ENCODE measurements around the gene PRMT1. TPM values are rescaled to one million over a fixed set of nuclear protein-coding genes. Genes with fewer than 3 reads are reported as not detected.

The PRMT1 gene
- total and polyA plus RNA-seq, 9 of the 15 experiments (the other 6 are each of a cell fraction or from before 2014, with no cell fraction given), result 13.3 to 464 (median 326) TPM

GRCh38 chr19:49672131-49672919 lies 4.7 kb upstream of the PRMT1 start (continued):
- TF ChIP-seq CTCFL (IDR thresholded peaks at IDR 0.05; ENCODE audit: borderline replicate concordance, insufficient read depth, low read depth, low read length, poor library complexity, severe bottlenecking) (peak; percentile 84), SRSF7 (optimal IDR thresholded peaks at IDR 0.05; ENCODE audit: low read depth, low read length) (no peak), SMARCB1 (IDR thresholded peaks at IDR 0.05; ENCODE audit: insufficient read length, low read depth) (no peak), HIVEP1 (CRISPR knock-in tag; IDR thresholded peaks at IDR 0.05) (no peak), RNF2 (IDR thresholded peaks at IDR 0.05) (no peak), HDAC8 (tag; IDR thresholded peaks at IDR 0.05) (no peak), POLR2H (tag; IDR thresholded peaks at IDR 0.05; ENCODE audit: low read depth) (no peak), NR1H2 (CRISPR knock-in tag; IDR thresholded peaks at IDR 0.05) (0 out of 2 replicates have a peak, but pooled peaks have one; percentile 54), ZBTB2 (IDR thresholded peaks at IDR 0.05) (peak; percentile 72; the same call in 1 of the 2 replicates), HDAC3 (IDR thresholded peaks at IDR 0.05; ENCODE audit: borderline replicate concordance, partially characterized antibody) (no peak), RBM39 (optimal IDR thresholded peaks at IDR 0.05; ENCODE audit: low read depth, low read length) (no peak), HMBOX1 (IDR thresholded peaks at IDR 0.05) (no peak), ZNF282 (CRISPR knock-in tag; IDR thresholded peaks at IDR 0.05) (no peak), ZNF408 (CRISPR knock-in tag; IDR thresholded peaks at IDR 0.05; ENCODE audit: low read depth) (no peak), RHOXF2B (CRISPR knock-in tag; conservative IDR thresholded peaks at IDR 0.05) (no peak), SMC3 (conservative IDR thresholded peaks at IDR 0.05; ENCODE audit: insufficient read depth, low read depth, low read length) (peak; percentile 67), ATF1 (CRISPR knock-in tag; IDR thresholded peaks at IDR 0.05) (no peak), ATF1 (tag; IDR thresholded peaks at IDR 0.05) (peak; percentile 16; the same call in 1 of the 2 replicates), CHCHD3 (CRISPR knock-in tag; IDR thresholded peaks at IDR 0.05) (no peak), CEBPB (tag; IDR thresholded peaks at IDR 0.05) (no peak), ZNF717 (CRISPR knock-in tag; IDR thresholded peaks at IDR 0.05) (no peak), ARID1B (IDR thresholded peaks at IDR 0.05) (peak; percentile 52), HCFC1 (IDR thresholded peaks at IDR 0.05; ENCODE audit: low read depth, low read length) (no peak; the same call in 1 of the 2 replicates), MTF1 (CRISPR knock-in tag; IDR thresholded peaks at IDR 0.05; ENCODE audit: borderline replicate concordance) (no peak), ZBTB17 (CRISPR knock-in tag; IDR thresholded peaks at IDR 0.05) (no peak), TOE1 (IDR thresholded peaks at IDR 0.05; ENCODE audit: borderline replicate concordance) (peak; percentile 34; the same call in 1 of the 2 replicates), TOE1 (CRISPR knock-in tag; IDR thresholded peaks at IDR 0.05; ENCODE audit: borderline replicate concordance, low read depth) (no peak), ZC3H8 (IDR thresholded peaks at IDR 0.05) (no peak)
